Renal cortex interstitium (tissue), 11 donors: ENCODE measurements around the gene LZTS3. TPM values are rescaled to one million over a fixed set of nuclear protein-coding genes. Genes with fewer than 3 reads are reported as not detected.
"Not testable (repeated sequence)": the region's sequence is repeated elsewhere in the genome, so short reads cannot be mapped to it uniquely, and the experiment has no call there.

Source experiments
- DNase-seq, 11 donors: peaks; one replicate each; pipeline ENCODE4 v3.0.0-alpha.2; 2013; ENCODE audit warnings: low read depth in 9 of 11, low spot score in 4 of 11; ENCODE audit errors: extremely low read depth in 1 of 11
- polyA plus RNA-seq, 3 donors: library from polyadenylated mRNA; unstranded; fragments of 120-200 nt; gene quantifications; one replicate each; pipeline ENCODE4 v1.2.1, GENCODE V29; 2013; ENCODE audit not compliant: insufficient read length in 3 of 3

LZTS3 gene
- polyA plus RNA-seq, 3 donors: 12.0 to 21.5 (median 16.0) TPM

DNA sequence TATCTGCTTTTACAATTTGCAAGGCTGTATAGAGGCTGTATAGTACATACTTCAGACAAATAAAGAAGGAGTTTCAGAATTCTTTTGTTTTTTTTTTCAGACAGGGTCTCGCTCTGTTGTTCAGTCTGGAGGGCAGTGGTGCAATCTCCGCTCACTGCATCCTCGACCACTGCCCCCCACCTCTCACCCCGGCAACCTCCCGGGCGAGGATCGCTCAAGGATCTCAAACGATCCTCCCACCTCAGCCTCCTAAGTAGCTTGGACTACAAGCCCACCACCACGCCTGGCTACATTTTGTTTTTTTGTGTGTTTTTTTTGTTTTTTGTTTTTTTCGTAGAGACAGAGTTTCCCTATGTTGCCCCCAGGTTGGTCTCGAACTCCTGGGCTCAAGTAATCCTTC is 15.5 kb downstream of the LZTS3 start:
- DNase-seq: no peak

GRCh38 chr20:3156811-3157619 is 16.3 kb downstream of the LZTS3 start:
- DNase-seq: no peak

DNA sequence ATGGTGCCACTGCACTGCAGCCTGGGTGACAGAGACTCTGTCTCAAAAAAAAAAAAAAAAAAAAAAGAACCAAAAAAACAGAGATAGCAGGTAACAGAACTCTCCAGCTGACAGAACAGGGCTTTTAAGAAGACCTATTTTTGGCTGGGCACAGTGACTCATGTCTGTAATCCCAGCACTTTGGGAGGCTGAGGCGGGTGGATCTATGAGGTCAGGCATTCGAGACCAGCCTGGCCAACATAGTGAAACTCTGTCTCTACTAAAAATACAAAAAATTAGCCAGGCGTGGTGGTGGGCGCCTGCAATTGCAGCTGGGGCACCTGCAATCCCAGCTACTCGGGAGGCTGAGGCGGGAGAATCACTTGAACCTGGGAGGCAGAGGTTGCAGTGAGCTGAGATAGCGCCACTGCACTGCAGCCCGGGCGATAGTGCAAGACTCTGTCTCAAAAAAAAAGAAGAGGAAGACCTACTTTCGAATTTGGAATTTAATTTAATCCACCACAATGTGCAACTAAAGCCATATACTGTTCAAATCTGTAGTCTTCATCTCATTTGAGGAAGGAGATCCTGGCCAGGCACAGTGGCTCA is 21.2 kb downstream of the LZTS3 start:
- DNase-seq: not testable (repeated sequence)

- DNase-seq: no peak
Measured at GRCh38 chr20:3150908-3151307, 22.4 kb downstream of the LZTS3 start.

GRCh38 chr20:3146732-3147341 is 26.5 kb downstream of the LZTS3 start:
- DNase-seq: no peak

DNA sequence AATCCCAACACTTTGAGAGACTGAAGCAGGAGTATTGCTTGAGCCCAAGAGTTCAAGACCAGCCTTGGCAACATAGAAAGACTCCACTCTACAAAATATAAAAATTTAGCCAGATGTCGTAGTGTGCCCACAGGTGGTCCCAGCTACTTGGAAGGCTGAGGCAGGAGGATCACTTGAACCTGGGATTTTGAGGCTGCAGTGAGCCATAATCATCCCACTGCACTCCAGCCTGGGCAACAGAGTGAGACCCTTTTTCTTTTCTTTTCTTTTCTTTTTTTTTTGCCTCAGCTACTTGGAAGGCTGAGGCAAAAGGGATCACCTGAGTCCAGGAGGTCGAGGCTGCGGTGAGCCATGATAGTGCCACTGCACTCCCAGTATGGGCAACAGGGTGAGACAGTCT is 31.6 kb downstream of the LZTS3 start:
- no peak for DNase-seq

DNA sequence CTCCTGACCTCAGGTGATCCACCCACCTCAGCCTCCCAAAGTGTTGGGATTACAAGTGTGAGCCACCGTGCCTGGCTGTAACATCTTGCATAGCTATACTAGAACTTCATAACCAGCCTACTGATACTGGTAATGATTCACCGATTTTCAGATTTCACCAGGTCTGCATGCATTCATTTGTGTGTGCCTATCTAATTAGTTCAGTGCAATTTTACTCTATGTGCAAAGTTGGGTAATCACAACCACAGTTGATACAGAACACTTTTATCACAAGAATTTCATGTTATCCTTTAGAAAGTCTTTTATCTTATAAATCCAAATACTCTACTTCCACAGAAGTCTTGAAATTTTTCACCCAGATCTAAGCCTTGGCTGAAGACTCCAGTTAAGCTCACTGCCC is 35.9 kb downstream of the LZTS3 start:
- no peak for DNase-seq

GRCh38 chr20:3135507-3136070 is 37.8 kb downstream of the LZTS3 start:
- no peak for DNase-seq

GRCh38 chr20:3134151-3134550 is 39.2 kb downstream of the LZTS3 start:
- no peak for DNase-seq

GRCh38 chr20:3133155-3133554 is 40.2 kb downstream of the LZTS3 start:
- DNase-seq: no peak

GRCh38 chr20:3130051-3130600 is 43.2 kb downstream of the LZTS3 start:
- DNase-seq: no peak

DNA sequence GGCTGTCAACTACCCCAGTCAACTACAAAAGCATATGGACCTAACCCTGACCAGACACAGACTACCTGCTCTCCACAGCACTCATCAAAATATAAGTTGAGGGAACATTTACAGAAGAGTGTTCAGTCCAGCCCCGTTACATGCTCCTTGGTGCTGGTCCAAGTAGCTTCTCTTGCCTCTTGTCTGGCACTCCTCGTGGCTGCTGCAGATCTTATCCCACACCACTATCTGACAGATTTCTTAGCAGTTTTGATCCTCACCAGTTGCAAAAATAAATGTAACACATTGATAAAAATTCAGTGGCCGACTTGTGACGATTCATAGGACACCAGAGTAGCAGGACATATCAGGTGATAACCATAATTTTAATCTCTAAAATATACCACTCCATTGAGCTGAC is 44.3 kb downstream of the LZTS3 start:
- no peak for DNase-seq

GRCh38 chr20:3128275-3128984 is 44.9 kb downstream of the LZTS3 start:
- DNase-seq: no peak

DNA sequence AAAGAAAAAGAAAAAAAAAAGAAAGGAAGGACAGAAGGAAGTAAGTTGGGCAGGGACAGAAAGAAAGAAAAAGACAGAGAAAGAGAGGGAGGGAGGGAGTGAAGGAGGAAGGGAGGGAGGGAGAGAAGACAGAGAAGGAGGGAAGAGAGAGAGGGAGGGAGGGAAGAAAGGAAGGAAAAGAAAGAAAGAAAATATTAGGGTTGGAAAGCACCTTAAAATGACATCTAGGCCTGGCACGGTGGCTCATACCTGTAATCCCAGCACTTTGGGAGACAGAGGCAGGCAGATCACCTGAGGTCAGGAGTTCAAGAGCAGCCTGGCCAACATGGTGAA is 46.9 kb downstream of the LZTS3 start:
- DNase-seq: no peak

DNA sequence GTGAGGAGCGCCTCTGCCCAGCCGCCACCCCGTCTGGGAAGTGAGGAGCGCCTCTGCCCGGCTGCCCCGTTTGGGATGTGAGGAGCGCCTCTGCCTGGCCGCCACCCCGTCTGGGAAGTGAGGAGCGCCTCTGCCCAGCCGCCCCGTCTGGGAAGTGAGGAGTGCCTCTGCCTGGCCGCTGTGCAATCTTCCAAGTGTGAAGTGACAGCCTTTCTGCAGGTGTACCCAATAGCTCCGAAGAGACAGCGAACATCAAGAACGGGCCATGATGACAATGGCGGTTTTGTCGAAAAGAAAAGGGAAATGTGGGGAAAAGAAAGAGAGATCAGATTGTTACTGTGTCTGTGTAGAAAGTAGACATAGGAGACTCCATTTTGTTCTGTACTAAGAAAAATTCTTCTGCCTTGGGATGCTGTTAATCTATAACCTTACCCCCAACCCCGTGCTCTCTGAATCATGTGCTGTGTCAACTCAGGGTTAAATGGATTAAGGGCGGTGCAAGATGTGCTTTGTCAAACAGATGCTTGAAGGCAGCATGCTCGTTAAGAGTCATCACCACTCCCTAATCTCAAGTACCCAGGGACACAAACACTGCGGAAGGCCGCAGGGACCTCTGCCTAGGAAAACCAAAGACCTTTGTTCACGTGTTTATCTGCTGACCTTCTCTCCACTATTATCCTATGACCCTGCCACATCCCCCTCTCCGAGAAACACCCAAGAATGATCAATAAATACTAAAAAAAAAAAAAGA is 47.4 kb downstream of the LZTS3 start:
- not testable (repeated sequence) for DNase-seq

- DNase-seq: not testable (repeated sequence)
Measured at GRCh38 chr20:3124773-3125560, 48.4 kb downstream of the LZTS3 start.

DNA sequence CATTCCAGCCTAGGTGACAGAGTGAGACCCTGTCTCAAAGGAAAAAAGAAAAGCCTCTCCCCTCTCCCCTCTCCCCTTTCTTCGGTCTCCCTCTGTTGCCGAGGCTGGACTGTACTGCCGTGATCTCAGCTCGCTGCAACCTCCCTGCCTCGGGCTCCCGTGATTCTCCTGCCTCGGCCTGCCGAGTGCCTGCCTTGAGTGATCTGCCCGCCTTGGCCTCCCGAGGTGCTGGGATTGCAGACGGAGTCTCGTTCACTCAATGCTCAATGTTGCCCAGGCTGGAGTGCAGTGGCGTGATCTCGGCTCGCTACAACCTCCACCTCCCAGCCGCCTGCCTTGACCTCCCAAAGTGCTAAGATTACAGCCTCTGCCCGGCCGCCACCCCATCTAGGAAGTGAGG is 49.2 kb downstream of the LZTS3 start:
- not testable (repeated sequence) for DNase-seq

DNA sequence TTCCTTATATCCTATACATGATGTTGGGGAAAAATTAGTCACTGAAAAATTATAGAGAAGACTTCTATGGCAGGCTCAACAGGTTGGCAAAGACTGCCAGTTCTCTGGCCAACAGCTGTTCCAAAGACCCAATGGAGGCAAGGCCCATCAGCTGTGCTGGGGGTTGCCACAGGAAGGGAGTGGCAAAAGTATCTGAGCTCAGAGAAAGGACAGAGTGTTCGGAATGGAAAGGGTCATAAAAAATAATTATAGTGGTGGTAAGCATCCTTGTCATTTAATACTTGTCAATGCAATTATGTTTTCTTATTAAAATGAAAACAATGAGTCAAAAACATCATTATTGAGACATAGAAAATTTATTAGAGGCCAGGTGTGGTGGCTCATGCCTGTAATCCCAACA is 49.8 kb downstream of the LZTS3 start:
- no peak for DNase-seq
